ENCODE results near the gene OGFOD3.

Gene OGFOD3

DNA sequence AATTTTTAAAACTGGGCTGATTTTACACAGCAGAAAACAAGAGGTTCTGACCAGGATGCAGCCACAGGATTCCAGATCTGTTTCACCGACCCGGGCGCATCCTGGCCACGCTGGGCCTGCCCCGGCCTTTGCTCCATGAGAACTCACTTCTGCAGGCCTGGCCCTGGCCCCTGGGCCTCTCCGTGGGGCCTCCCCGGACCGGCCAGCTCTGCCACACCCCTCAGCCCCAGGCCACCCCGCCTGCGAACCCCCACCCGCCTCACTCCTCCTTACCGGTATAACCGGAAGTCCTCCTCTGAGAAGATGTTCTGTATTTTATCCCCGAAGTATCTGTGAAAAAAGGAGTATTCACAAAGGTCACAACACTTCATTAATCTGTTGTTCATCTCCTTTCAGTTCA, 13.3 kb downstream of the OGFOD3 start:
- in situ Hi-C loops (cut with MboI; ENCODE audit: low pct_unique_long_range_greater_than_20kb, low sequenced_read_pairs, unreplicated experiment): no loop called here
- DNase-seq (ENCODE audit: low spot score): no peak
- TF ChIP-seq, protein P1, sequence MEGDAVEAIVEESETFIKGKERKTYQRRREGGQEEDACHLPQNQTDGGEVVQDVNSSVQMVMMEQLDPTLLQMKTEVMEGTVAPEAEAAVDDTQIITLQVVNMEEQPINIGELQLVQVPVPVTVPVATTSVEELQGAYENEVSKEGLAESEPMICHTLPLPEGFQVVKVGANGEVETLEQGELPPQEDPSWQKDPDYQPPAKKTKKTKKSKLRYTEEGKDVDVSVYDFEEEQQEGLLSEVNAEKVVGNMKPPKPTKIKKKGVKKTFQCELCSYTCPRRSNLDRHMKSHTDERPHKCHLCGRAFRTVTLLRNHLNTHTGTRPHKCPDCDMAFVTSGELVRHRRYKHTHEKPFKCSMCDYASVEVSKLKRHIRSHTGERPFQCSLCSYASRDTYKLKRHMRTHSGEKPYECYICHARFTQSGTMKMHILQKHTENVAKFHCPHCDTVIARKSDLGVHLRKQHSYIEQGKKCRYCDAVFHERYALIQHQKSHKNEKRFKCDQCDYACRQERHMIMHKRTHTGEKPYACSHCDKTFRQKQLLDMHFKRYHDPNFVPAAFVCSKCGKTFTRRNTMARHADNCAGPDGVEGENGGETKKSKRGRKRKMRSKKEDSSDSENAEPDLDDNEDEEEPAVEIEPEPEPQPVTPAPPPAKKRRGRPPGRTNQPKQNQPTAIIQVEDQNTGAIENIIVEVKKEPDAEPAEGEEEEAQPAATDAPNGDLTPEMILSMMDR (IDR thresholded peaks at IDR 0.05; ENCODE audit: extremely low read depth, insufficient read depth, missing control alignments): no peak

DNA sequence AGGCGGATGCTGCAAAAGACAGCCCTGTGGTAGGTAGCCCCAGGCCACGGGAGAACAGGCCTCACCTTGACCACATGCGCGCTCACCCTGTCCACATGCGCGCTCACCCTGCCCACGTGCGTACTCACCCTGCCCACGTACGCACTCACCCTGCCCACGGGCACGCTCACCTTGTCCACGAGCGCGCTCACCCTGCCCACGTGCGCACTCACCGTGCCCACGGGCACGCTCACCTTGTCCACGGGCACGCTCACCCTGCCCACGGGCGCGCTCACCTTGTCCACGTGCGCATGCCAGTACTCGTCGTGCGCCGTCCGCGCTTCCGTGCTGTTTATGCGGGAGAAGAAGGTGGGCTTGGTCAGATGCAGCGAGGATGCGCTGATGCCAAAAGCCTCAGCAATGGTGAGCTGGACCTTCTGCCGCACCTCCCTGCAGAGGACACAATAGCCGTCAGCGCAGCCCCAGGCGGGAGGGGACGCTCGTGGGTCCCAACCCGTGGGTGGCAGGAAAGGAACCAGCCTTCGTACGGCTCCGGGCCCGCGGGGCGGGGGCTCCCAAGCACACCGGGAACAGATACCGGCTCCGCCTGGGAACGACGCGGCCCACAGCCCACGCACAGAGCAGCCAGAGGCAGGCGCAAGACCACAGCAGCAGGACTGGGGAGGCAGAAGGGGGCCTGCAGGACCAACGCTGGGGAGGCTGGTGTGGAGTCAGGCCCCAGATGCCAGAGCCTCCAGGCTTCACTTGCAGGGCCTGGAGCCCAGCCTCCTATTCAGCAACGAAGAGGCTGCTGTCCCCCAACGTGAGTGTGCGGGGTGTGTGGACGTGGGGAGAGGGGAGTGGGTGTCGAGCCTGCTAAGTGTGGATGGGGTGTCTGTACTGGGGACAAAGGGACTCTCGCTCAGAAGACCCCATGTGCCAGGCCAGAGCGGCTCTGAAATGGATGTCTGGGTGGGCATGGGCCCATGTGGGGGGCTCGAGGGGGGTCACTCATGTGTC, 14.4 kb downstream of the OGFOD3 start:
- TF ChIP-seq, protein P1 (IDR thresholded peaks at IDR 0.05; ENCODE audit: extremely low read depth, insufficient read depth, missing control alignments): no peak
- DNase-seq (ENCODE audit: low spot score): no peak
- in situ Hi-C loops (cut with MboI; ENCODE audit: low pct_unique_long_range_greater_than_20kb, low sequenced_read_pairs, unreplicated experiment): no loop called here

DNA sequence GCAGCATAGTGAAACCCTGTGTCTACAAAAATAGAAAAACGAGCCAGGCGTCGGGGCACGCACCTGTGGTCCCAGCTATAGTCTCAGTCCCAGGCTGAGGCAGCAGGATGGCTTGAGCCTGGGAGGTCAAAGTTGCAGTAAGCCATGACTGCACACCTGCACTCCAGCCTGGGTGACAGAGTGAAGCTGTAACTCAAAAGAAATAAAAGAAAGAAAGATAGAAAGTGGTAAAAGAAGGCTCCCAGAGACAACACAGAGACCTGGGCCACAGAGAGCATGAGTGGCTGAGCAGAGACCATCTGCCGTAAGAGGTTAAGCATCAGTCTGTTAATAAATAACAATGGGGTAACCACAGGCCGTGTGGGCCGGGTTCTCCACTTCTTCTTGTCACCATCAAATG, 15.5 kb downstream of the OGFOD3 start:
- in situ Hi-C loops (cut with MboI; ENCODE audit: low pct_unique_long_range_greater_than_20kb, low sequenced_read_pairs, unreplicated experiment): no loop called here
- peak; percentile 73 for DNase-seq (ENCODE audit: low spot score)
- TF ChIP-seq, protein P1 (IDR thresholded peaks at IDR 0.05; ENCODE audit: extremely low read depth, insufficient read depth, missing control alignments): no peak

DNA sequence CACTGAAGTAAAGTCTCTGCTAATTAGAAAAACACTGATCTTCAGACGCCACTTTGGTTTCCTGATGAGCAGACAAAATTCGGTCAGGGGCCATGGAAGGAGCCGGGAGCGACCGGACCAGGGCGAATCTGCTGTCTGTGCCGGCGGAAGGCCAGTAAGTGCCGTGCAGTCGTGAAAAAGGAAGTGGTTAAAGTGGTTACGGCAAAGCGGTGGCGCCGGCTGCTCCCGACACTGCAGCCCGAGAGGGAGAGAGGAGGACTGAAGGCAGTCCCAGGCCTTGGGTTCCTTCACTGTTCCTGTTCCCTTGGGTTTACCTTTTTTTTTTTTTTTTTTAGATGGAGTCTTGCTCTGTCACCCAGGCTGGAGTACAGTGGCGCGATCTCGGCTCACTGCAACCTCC, 17.6 kb downstream of the OGFOD3 start:
- in situ Hi-C loops (cut with MboI; ENCODE audit: low pct_unique_long_range_greater_than_20kb, low sequenced_read_pairs, unreplicated experiment): no loop called here
- TF ChIP-seq, protein P1 (IDR thresholded peaks at IDR 0.05; ENCODE audit: extremely low read depth, insufficient read depth, missing control alignments): no peak
- DNase-seq (ENCODE audit: low spot score): peak; percentile 91

DNA sequence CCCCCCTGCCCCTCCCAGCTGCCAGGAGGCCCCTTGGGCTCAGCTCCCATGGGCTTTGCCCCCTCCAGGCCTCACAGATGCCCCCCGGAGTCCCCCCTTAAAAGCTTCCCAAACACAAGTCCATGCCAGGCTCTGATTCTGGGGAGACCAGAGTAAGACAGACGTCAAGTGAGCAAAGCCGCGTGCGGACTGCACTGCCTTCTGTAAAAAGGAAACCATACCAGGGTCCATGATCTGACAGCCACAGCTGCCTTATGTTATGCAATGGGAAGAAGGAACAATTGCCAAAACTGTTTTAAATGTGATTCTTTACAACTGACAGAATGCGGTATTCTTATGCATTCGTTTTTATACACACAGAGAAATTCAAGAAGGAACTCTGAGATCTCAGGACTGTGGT, 18.2 kb downstream of the OGFOD3 start:
- TF ChIP-seq, protein P1 (IDR thresholded peaks at IDR 0.05; ENCODE audit: extremely low read depth, insufficient read depth, missing control alignments): no peak
- in situ Hi-C loops (cut with MboI; ENCODE audit: low pct_unique_long_range_greater_than_20kb, low sequenced_read_pairs, unreplicated experiment): no loop called here
- DNase-seq (ENCODE audit: low spot score): no peak

DNA sequence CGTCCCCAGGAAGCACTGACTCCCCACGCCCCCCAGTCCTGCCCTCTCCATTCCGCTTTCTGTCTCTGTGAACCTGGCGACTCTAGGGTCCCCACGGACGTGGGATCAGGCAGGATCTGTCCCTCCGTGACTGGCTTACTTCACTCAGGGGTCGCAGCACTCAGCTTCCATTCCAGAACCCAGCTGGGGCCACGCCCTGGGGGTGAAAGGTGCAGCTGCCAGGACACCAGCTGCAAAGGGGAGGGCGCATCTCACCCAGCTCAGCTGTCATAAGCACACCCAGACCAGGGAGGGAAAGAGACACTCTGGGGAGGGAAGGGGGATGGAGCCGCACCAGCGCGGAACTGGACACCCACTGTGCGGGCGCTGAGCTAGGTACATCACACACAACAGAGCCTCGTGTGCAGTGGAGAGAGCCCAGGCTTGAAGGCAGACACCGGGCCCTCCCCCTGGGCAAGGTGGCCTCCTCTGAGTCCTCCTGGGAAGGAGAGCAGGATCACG, 18.7 kb downstream of the OGFOD3 start:
- TF ChIP-seq, protein P1 (IDR thresholded peaks at IDR 0.05; ENCODE audit: extremely low read depth, insufficient read depth, missing control alignments): no peak
- no peak for DNase-seq (ENCODE audit: low spot score)
- in situ Hi-C loops (cut with MboI; ENCODE audit: low pct_unique_long_range_greater_than_20kb, low sequenced_read_pairs, unreplicated experiment): no loop called here
